ENCODE data around the gene KRTAP6-1. TPM values are rescaled to one million over a fixed set of nuclear protein-coding genes. Genes with fewer than 3 reads are reported as not detected.

KRTAP6-1 gene
- total RNA-seq, 5 donors from 2014 or later (not counting 1 experiment from before 2014, with no cell fraction given): not detected

GRCh38 chr21:30628109-30628508 lies 14.4 kb upstream of the KRTAP6-1 start:
- POLR2A ChIA-PET: no interaction called here
- peaks cover 0 to 3% (median 0%) of the 10 kb centered on the region in 3 donors for H3K9me3 Mint-ChIP-seq
- CTCF ChIA-PET: no interaction called here

GRCh38 chr21:30625449-30626165 lies 11.9 kb upstream of the KRTAP6-1 start:
- Mint-ChIP-seq H3K36me3 (no peaks in the 10 kb centered on the region), H3K4me3 (no peak overlapping the region), H3K27me3 (no peaks in the 10 kb centered on the region), H3K9me3 (peaks cover 0 to 3% (median 0%) of the 10 kb centered on the region in 3 donors), H3K27ac (no peak overlapping the region), H3K4me1 (no peaks in the 10 kb centered on the region)
- Histone ChIP-seq H3K4me3 (ENCODE audit: control insufficient read depth in 1 of 2, extremely low read depth in 1 of 2, low read length in 1 of 2) (no peak overlapping the region), H3K27me3 (replicated peaks in 1 of 2; ENCODE audit: control insufficient read depth in 2 of 2, extremely low read depth in 1 of 2, insufficient read depth in 2 of 2, low read length in 1 of 2) (no peaks in the 10 kb centered on the region), H3K9me3 (peaks cover 2% of the 10 kb centered on the region), H3K4me1 (ENCODE audit: control insufficient read depth in 1 of 2, extremely low read depth in 1 of 2, insufficient read depth in 2 of 2, low read length in 2 of 2) (no peaks in the 10 kb centered on the region), H3K36me3 (ENCODE audit: control insufficient read depth in 2 of 2, extremely low read depth in 1 of 2, insufficient read depth in 1 of 2, low read length in 1 of 2) (no peaks in the 10 kb centered on the region), H3K27ac (ENCODE audit: low read length) (no peak overlapping the region)
- CTCF ChIA-PET: interaction anchor here in 1 of 2 donors (0.6 kb wide), 1 partner anchor 457 kb away, joined by 3 read pairs; no protein-coding TSS in a partner anchor
- WGBS (ENCODE audit: insufficient coverage): 64% methylated on average over 3 of the region's 4 CpGs
- no peak for ATAC-seq (replicated peaks in 1 of 4)
- POLR2A ChIA-PET: no interaction called here
- DNase-seq: no peak

More at GRCh38 chr21:30628109-30628508, 14.4 kb upstream of the KRTAP6-1 start:
- H3K9me3 ChIP-seq: peaks cover 2% of the 10 kb centered on the region
- DNase-seq (no peak), ATAC-seq (replicated peaks in 1 of 4) (no peak)
- no peak overlapping the region for H3K27ac ChIP-seq (ENCODE audit: low read length)
- Mint-ChIP-seq H3K36me3 (no peaks in the 10 kb centered on the region), H3K27me3 (peaks cover 0 to 6% of the 10 kb centered on the region in 2 donors), H3K4me1 (no peaks in the 10 kb centered on the region), H3K27ac (no peak overlapping the region), H3K4me3 (no peak overlapping the region)
- WGBS (ENCODE audit: insufficient coverage): no CpG with 5 or more reads among the region's 4 CpGs
- no peaks in the 10 kb centered on the region for H3K27me3 ChIP-seq (replicated peaks in 1 of 2; ENCODE audit: control insufficient read depth in 2 of 2, extremely low read depth in 1 of 2, insufficient read depth in 2 of 2, low read length in 1 of 2)
- no peaks in the 10 kb centered on the region for H3K4me1 ChIP-seq (ENCODE audit: control insufficient read depth in 1 of 2, extremely low read depth in 1 of 2, insufficient read depth in 2 of 2, low read length in 2 of 2)
- H3K36me3 ChIP-seq (ENCODE audit: control insufficient read depth in 2 of 2, extremely low read depth in 1 of 2, insufficient read depth in 1 of 2, low read length in 1 of 2): no peaks in the 10 kb centered on the region
- no peak overlapping the region for H3K4me3 ChIP-seq (ENCODE audit: control insufficient read depth in 1 of 2, extremely low read depth in 1 of 2, low read length in 1 of 2)

GRCh38 chr21:30623362-30623761 lies 9.6 kb upstream of the KRTAP6-1 start:
- Mint-ChIP-seq H3K27me3 (no peaks in the 10 kb centered on the region), H3K27ac (no peak overlapping the region), H3K9me3 (peaks cover 0 to 3% (median 0%) of the 10 kb centered on the region in 3 donors), H3K4me1 (no peaks in the 10 kb centered on the region), H3K4me3 (no peak overlapping the region), H3K36me3 (no peaks in the 10 kb centered on the region)
- WGBS (ENCODE audit: insufficient coverage): 67% methylated on average over 2 of the region's 3 CpGs
- CTCF ChIA-PET: no interaction called here
- Histone ChIP-seq H3K4me1 (ENCODE audit: control insufficient read depth in 1 of 2, extremely low read depth in 1 of 2, insufficient read depth in 2 of 2, low read length in 2 of 2) (no peaks in the 10 kb centered on the region), H3K27ac (ENCODE audit: low read length) (no peak overlapping the region), H3K9me3 (peaks cover 2% of the 10 kb centered on the region), H3K4me3 (ENCODE audit: control insufficient read depth in 1 of 2, extremely low read depth in 1 of 2, low read length in 1 of 2) (no peak overlapping the region), H3K36me3 (ENCODE audit: control insufficient read depth in 2 of 2, extremely low read depth in 1 of 2, insufficient read depth in 1 of 2, low read length in 1 of 2) (no peaks in the 10 kb centered on the region), H3K27me3 (replicated peaks in 1 of 2; ENCODE audit: control insufficient read depth in 2 of 2, extremely low read depth in 1 of 2, insufficient read depth in 2 of 2, low read length in 1 of 2) (no peaks in the 10 kb centered on the region)
- POLR2A ChIA-PET: no interaction called here
- DNase-seq: no peak
- no peak for ATAC-seq (replicated peaks in 1 of 4)

GRCh38 chr21:30620522-30620921 lies 6.8 kb upstream of the KRTAP6-1 start, which contains the start of gene KRTAP20-4:
KRTAP20-4 (plus strand) TSS chr21:30620627.
- Mint-ChIP-seq H3K9me3 (no peaks in the 10 kb centered on the region), H3K27ac (no peak within 1 kb of the TSS), H3K4me1 (no peaks in the 10 kb centered on the region), H3K36me3 (no peaks in the 10 kb centered on the region), H3K27me3 (no peaks in the 10 kb centered on the region), H3K4me3 (no peak within 1 kb of the TSS)
- no peak for DNase-seq
- Histone ChIP-seq H3K27me3 (replicated peaks in 1 of 2; ENCODE audit: control insufficient read depth in 2 of 2, extremely low read depth in 1 of 2, insufficient read depth in 2 of 2, low read length in 1 of 2) (no peaks in the 10 kb centered on the region), H3K36me3 (ENCODE audit: control insufficient read depth in 2 of 2, extremely low read depth in 1 of 2, insufficient read depth in 1 of 2, low read length in 1 of 2) (no peaks in the 10 kb centered on the region), H3K9me3 (no peaks in the 10 kb centered on the region), H3K27ac (ENCODE audit: low read length) (no peak within 1 kb of the TSS), H3K4me1 (ENCODE audit: control insufficient read depth in 1 of 2, extremely low read depth in 1 of 2, insufficient read depth in 2 of 2, low read length in 2 of 2) (no peaks in the 10 kb centered on the region), H3K4me3 (ENCODE audit: control insufficient read depth in 1 of 2, extremely low read depth in 1 of 2, low read length in 1 of 2) (no peak within 1 kb of the TSS)
- ATAC-seq (replicated peaks in 1 of 4): no peak
- WGBS (ENCODE audit: insufficient coverage): no CpG with 5 or more reads among the region's 3 CpGs
- ChIA-PET POLR2A (no interaction called here), CTCF (no interaction called here)

- H3K9me3 Mint-ChIP-seq: no peaks in the 10 kb centered on the region
- Histone ChIP-seq H3K36me3 (ENCODE audit: control insufficient read depth in 2 of 2, extremely low read depth in 1 of 2, insufficient read depth in 1 of 2, low read length in 1 of 2) (no peaks in the 10 kb centered on the region), H3K4me3 (ENCODE audit: control insufficient read depth in 1 of 2, extremely low read depth in 1 of 2, low read length in 1 of 2) (no peak overlapping the region), H3K27ac (ENCODE audit: low read length) (no peak overlapping the region), H3K4me1 (ENCODE audit: control insufficient read depth in 1 of 2, extremely low read depth in 1 of 2, insufficient read depth in 2 of 2, low read length in 2 of 2) (no peaks in the 10 kb centered on the region), H3K9me3 (no peaks in the 10 kb centered on the region), H3K27me3 (replicated peaks in 1 of 2; ENCODE audit: control insufficient read depth in 2 of 2, extremely low read depth in 1 of 2, insufficient read depth in 2 of 2, low read length in 1 of 2) (no peaks in the 10 kb centered on the region)
- no peaks in the 10 kb centered on the region for H3K27me3 Mint-ChIP-seq
- DNase-seq (no peak), ATAC-seq (replicated peaks in 1 of 4) (no peak)
- ChIA-PET CTCF (no interaction called here), POLR2A (no interaction called here)
- no peaks in the 10 kb centered on the region for H3K4me1 Mint-ChIP-seq
- H3K27ac Mint-ChIP-seq: no peak overlapping the region
- H3K4me3 Mint-ChIP-seq: no peak overlapping the region
- H3K36me3 Mint-ChIP-seq: no peaks in the 10 kb centered on the region
Measured at GRCh38 chr21:30620080-30620479, 6.3 kb upstream of the KRTAP6-1 start.

- H3K4me1 Mint-ChIP-seq: no peaks in the 10 kb centered on the region
- Histone ChIP-seq H3K36me3 (ENCODE audit: control insufficient read depth in 2 of 2, extremely low read depth in 1 of 2, insufficient read depth in 1 of 2, low read length in 1 of 2) (no peaks in the 10 kb centered on the region), H3K4me3 (ENCODE audit: control insufficient read depth in 1 of 2, extremely low read depth in 1 of 2, low read length in 1 of 2) (no peak within 1 kb of the TSS), H3K9me3 (no peaks in the 10 kb centered on the region), H3K4me1 (ENCODE audit: control insufficient read depth in 1 of 2, extremely low read depth in 1 of 2, insufficient read depth in 2 of 2, low read length in 2 of 2) (no peaks in the 10 kb centered on the region), H3K27ac (ENCODE audit: low read length) (no peak within 1 kb of the TSS), H3K27me3 (replicated peaks in 1 of 2; ENCODE audit: control insufficient read depth in 2 of 2, extremely low read depth in 1 of 2, insufficient read depth in 2 of 2, low read length in 1 of 2) (no peaks in the 10 kb centered on the region)
- ChIA-PET CTCF (no interaction called here), POLR2A (no interaction called here)
- no peak within 1 kb of the TSS for H3K4me3 Mint-ChIP-seq
- H3K27me3 Mint-ChIP-seq: peaks cover 0 to 3% of the 10 kb centered on the region in 2 donors
- no peaks in the 10 kb centered on the region for H3K36me3 Mint-ChIP-seq
- DNase-seq (no peak), ATAC-seq (replicated peaks in 1 of 4) (no peak)
- peaks cover 0 to under 1% (median 0%) of the 10 kb centered on the region in 3 donors for H3K9me3 Mint-ChIP-seq
- no peak within 1 kb of the TSS for H3K27ac Mint-ChIP-seq
- no CpG with 5 or more reads among the region's 2 CpGs for WGBS (ENCODE audit: insufficient coverage)
Measured at GRCh38 chr21:30616125-30616524, 2.4 kb upstream of the KRTAP6-1 start, which contains the start of gene KRTAP20-1. KRTAP20-1 (plus strand) TSS chr21:30616425; CDS start chr21:30616455, 30 bp downstream.

Data from T-cell (primary cell).